DND-41 (cell line): ENCODE measurements around the gene DDX1.

Experiments
- ATAC-seq: fragments of 200-7000 bp; cut with Tn5 transposase; 3 replicates; pipeline ENCODE4 v1.9.1; 2021; ENCODE audit warnings: low read depth; ENCODE audit not compliant: insufficient read depth
- DNase-seq: peaks from one replicate; pipeline ENCODE4 v3.0.0-alpha.2; 2020
- H2AFZ ChIP-seq: 2 replicates; pipeline ENCODE4 v1.6.0; 2012; ENCODE audit warnings: low read depth, low read length
- H3K27ac ChIP-seq: 2 replicates; pipeline ENCODE4 v1.5.1; 2012; ENCODE audit warnings: low read length, inconsistent platforms
- H3K27me3 ChIP-seq: fragments of 200-600 bp; sonication (generic); 2 replicates; pipeline ENCODE4 v1.6.0; 2012; ENCODE audit warnings: low read length, mild to moderate bottlenecking, inconsistent platforms; ENCODE audit not compliant: insufficient read depth, poor library complexity
- H3K36me3 ChIP-seq: 2 replicates; pipeline ENCODE4 v1.5.1; 2012; ENCODE audit warnings: low read length, inconsistent platforms; ENCODE audit not compliant: insufficient read depth
- H3K4me1 ChIP-seq: 2 replicates; pipeline ENCODE4 v1.5.1; 2012; ENCODE audit warnings: mild to moderate bottlenecking, low read length; ENCODE audit not compliant: insufficient read depth
- H3K4me2 ChIP-seq: 2 replicates; pipeline ENCODE4 v1.6.0; 2012; ENCODE audit warnings: mild to moderate bottlenecking, moderate library complexity, low read length, inconsistent platforms; ENCODE audit not compliant: insufficient read depth
- H3K4me3 ChIP-seq, 2 experiments: fragments of 200-600 bp in 1 of 2; shearing (Covaris generic) in 1 of 2; 2 replicates each; pipeline ENCODE4 v1.5.1; 2012 to 2016; ENCODE audit warnings: inconsistent platforms in 2 of 2, low read length in 2 of 2, mild to moderate bottlenecking in 2 of 2, low read depth in 1 of 2, moderate library complexity in 1 of 2
- H3K79me2 ChIP-seq: 2 replicates; pipeline ENCODE4 v1.6.0; 2012; ENCODE audit warnings: low read length, inconsistent platforms; ENCODE audit not compliant: insufficient read depth
- H3K9ac ChIP-seq: 2 replicates; pipeline ENCODE4 v1.6.0; 2012; ENCODE audit warnings: low read depth, mild to moderate bottlenecking, inconsistent platforms, low read length, moderate library complexity
- H3K9me3 ChIP-seq: 2 replicates; pipeline ENCODE4 v1.5.1; 2012; ENCODE audit warnings: low read length, moderate library complexity, mild to moderate bottlenecking, inconsistent platforms; ENCODE audit not compliant: insufficient read depth, severe bottlenecking
- H4K20me1 ChIP-seq: 2 replicates; pipeline ENCODE4 v1.6.0; 2012; ENCODE audit warnings: low read length; ENCODE audit not compliant: insufficient read depth
- EZH2 ChIP-seq: IDR thresholded peaks from 3 replicates; pipeline ENCODE4 v1.6.1; 2012; ENCODE audit warnings: borderline replicate concordance, low read depth, mild to moderate bottlenecking, moderate library complexity, low read length, inconsistent platforms; ENCODE audit not compliant: severe bottlenecking
- TF ChIP-seq, protein P1 (sequence below): IDR thresholded peaks from 2 replicates; pipeline ENCODE4 v1.5.1; 2012; ENCODE audit warnings: borderline replicate concordance, low read length, moderate library complexity, mild to moderate bottlenecking; ENCODE audit not compliant: poor library complexity, severe bottlenecking; ENCODE audit errors: extremely low read depth

The DDX1 gene

DNA sequence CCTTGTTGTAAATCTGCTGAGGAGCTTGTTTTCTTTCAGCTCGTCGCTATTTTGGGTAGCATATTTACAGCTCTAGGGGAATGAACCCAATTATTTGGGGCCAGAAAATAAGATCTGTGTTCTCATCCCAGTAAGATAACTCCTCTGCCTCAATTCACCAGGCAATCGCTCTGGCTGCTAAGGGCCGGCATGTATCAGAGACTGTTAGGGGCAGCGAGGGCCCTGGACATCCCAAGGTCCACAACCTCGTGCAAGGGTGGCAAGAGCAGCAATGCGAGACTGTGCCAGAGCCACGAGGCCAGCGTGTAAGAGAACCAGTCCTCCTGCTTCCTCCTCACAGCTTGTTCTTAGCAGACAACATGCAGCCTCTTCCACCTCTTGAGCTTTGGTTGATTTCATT is 66.1 kb downstream of the DDX1 start:
- DNase-seq (no peak), ATAC-seq (no peak)
- Histone ChIP-seq H3K4me1 (no peaks in the 10 kb centered on the region), H3K27ac (no peak overlapping the region), H4K20me1 (no peaks in the 10 kb centered on the region), H2AFZ (no peak overlapping the region), H3K79me2 (no peaks in the 10 kb centered on the region), H3K9ac (no peak overlapping the region), H3K4me3 (no peak overlapping the region), H3K4me2 (no peak overlapping the region), H3K27me3 (no peaks in the 10 kb centered on the region), H3K36me3 (no peaks in the 10 kb centered on the region), H3K9me3 (no peaks in the 10 kb centered on the region)
- TF ChIP-seq, protein P1, sequence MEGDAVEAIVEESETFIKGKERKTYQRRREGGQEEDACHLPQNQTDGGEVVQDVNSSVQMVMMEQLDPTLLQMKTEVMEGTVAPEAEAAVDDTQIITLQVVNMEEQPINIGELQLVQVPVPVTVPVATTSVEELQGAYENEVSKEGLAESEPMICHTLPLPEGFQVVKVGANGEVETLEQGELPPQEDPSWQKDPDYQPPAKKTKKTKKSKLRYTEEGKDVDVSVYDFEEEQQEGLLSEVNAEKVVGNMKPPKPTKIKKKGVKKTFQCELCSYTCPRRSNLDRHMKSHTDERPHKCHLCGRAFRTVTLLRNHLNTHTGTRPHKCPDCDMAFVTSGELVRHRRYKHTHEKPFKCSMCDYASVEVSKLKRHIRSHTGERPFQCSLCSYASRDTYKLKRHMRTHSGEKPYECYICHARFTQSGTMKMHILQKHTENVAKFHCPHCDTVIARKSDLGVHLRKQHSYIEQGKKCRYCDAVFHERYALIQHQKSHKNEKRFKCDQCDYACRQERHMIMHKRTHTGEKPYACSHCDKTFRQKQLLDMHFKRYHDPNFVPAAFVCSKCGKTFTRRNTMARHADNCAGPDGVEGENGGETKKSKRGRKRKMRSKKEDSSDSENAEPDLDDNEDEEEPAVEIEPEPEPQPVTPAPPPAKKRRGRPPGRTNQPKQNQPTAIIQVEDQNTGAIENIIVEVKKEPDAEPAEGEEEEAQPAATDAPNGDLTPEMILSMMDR, result no peak
- no peak for TF ChIP-seq EZH2

DNA sequence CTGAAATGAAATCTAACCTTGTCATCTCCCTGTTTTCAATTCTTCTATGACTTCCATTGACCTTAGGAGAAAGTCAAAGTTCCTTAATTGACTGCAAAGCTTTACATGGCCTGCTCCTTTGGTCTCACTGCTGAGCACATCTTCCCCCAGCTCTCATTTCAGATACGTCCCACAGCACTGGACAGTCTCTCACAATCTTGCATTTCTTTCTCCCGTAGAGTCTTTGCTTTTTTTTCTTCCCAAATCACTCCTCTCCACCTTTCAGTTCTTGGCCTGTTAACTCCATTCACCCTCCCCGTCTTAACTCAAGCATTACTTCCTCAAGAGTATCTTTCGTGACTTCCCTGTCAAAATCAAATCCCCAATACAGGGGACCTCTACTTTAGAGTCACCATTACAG is 67.2 kb downstream of the DDX1 start:
- H3K4me3 ChIP-seq, result no peak overlapping the region
- ATAC-seq (no peak), DNase-seq (no peak)
- H3K4me2 ChIP-seq, result no peak overlapping the region
- no peaks in the 10 kb centered on the region for H3K9me3 ChIP-seq
- H3K36me3 ChIP-seq, result no peaks in the 10 kb centered on the region
- H3K9ac ChIP-seq, result no peak overlapping the region
- H3K79me2 ChIP-seq, result no peaks in the 10 kb centered on the region
- TF ChIP-seq, protein P1, result no peak
- no peak for TF ChIP-seq EZH2
- H3K4me1 ChIP-seq, result no peaks in the 10 kb centered on the region
- no peak overlapping the region for H2AFZ ChIP-seq
- no peak overlapping the region for H3K27ac ChIP-seq
- no peaks in the 10 kb centered on the region for H4K20me1 ChIP-seq
- no peaks in the 10 kb centered on the region for H3K27me3 ChIP-seq

DNA sequence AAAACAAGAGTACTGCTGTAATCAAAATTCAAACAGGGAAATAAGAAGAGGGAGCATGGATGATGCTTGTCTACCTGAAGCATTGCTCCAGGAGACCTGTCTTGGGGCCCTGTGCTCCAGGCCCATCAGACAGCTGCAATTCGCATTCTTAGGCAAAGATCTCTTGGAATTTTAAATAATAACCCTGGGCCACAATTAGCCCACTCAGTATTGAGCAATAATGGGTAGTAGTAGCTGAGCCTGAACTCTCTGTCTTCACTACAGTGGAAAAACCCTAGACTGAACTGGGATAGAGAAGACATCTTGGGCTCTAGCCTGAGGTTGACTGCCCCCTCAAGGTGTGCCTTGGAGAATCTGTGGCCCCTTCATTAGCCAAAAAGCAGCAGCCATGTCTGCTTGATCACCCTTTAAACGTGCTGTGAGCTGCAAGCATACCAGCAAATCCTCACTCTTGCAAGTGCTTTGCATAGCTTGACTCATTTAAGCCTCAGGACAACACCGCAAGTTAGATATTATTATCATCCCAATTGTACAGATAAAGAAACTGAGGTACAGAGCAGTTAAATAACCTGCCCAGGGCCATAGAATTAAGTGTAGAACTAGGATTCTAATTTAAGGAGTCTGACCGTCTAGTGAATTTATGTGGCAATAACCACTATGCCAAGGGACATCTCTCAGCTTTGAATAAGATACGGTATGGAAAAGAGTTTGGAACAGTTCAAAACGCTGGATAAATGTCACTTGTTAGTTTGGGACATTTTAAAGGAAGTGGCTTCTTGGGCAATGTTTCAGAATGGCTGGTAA is 69.0 kb downstream of the DDX1 start:
- TF ChIP-seq, protein P1, result no peak
- no peak for TF ChIP-seq EZH2
- no peak overlapping the region for H3K9ac ChIP-seq

More for the DNA sequence above, 69.0 kb downstream of the DDX1 start:
- no peaks in the 10 kb centered on the region for H3K36me3 ChIP-seq
- no peak overlapping the region for H3K4me2 ChIP-seq
- no peak overlapping the region for H3K27ac ChIP-seq
- no peaks in the 10 kb centered on the region for H3K79me2 ChIP-seq
- no peak for ATAC-seq
- DNase-seq, result no peak
- H3K27me3 ChIP-seq, result no peaks in the 10 kb centered on the region
- H3K9me3 ChIP-seq, result no peaks in the 10 kb centered on the region
- no peaks in the 10 kb centered on the region for H4K20me1 ChIP-seq
- no peak overlapping the region for H2AFZ ChIP-seq
- no peaks in the 10 kb centered on the region for H3K4me1 ChIP-seq
- no peak overlapping the region for H3K4me3 ChIP-seq
